ENCODE measurements around the gene SMU1. TPM values are rescaled to one million over a fixed set of nuclear protein-coding genes. Genes with fewer than 3 reads are reported as not detected.

SMU1 gene
- total and polyA plus RNA-seq, 2 of the 13 experiments (the other 11 are each of a cell fraction or from before 2014, with no cell fraction given), result 12.9 to 36.6 TPM

DNA sequence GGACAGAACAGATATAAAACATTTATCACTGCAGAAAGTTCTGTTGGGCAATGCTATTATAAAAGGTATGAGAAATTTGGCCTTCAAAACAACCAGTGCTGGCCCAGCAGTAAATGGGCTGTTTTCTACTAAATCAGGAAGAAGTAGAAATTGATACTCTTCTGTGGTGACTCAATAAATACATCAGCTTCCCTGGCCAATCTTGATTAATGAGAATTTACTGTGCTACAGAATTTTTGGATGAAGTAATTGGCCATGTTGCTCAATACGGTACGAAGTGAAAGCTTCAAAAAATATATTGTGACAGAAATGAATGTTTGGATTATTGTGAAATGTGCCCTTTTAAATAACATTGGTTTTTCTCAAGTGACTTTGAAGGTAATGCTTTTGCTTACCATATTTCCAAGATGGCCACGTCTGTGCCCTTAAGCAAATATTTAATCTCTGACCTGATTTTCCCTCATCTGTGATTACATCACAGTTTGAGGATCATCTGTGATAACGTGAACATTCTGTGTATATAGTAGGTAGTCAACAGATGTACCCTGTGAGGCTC lies 47.2 kb downstream of the SMU1 start (continued):
- TF ChIP-seq, protein P1, sequence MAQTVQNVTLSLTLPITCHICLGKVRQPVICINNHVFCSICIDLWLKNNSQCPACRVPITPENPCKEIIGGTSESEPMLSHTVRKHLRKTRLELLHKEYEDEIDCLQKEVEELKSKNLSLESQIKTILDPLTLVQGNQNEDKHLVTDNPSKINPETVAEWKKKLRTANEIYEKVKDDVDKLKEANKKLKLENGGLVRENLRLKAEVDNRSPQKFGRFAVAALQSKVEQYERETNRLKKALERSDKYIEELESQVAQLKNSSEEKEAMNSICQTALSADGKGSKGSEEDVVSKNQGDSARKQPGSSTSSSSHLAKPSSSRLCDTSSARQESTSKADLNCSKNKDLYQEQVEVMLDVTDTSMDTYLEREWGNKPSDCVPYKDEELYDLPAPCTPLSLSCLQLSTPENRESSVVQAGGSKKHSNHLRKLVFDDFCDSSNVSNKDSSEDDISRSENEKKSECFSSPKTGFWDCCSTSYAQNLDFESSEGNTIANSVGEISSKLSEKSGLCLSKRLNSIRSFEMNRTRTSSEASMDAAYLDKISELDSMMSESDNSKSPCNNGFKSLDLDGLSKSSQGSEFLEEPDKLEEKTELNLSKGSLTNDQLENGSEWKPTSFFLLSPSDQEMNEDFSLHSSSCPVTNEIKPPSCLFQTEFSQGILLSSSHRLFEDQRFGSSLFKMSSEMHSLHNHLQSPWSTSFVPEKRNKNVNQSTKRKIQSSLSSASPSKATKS (CRISPR knock-in tag; IDR thresholded peaks at IDR 0.05), result no peak
- TF ChIP-seq SMAD9 (CRISPR knock-in tag; IDR thresholded peaks at IDR 0.05) (no peak), ZNF775 (CRISPR knock-in tag; IDR thresholded peaks at IDR 0.05; ENCODE audit: borderline replicate concordance) (no peak), HOXA9 (CRISPR knock-in tag; IDR thresholded peaks at IDR 0.05; ENCODE audit: borderline replicate concordance) (no peak), ZNF557 (CRISPR knock-in tag; IDR thresholded peaks at IDR 0.05) (no peak), SALL1 (CRISPR knock-in tag; IDR thresholded peaks at IDR 0.05) (no peak)
- TF ChIP-seq, protein P2, sequence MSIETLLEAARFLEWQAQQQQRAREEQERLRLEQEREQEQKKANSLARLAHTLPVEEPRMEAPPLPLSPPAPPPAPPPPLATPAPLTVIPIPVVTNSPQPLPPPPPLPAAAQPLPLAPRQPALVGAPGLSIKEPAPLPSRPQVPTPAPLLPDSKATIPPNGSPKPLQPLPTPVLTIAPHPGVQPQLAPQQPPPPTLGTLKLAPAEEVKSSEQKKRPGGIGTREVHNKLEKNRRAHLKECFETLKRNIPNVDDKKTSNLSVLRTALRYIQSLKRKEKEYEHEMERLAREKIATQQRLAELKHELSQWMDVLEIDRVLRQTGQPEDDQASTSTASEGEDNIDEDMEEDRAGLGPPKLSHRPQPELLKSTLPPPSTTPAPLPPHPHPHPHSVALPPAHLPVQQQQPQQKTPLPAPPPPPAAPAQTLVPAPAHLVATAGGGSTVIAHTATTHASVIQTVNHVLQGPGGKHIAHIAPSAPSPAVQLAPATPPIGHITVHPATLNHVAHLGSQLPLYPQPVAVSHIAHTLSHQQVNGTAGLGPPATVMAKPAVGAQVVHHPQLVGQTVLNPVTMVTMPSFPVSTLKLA (IDR thresholded peaks at IDR 0.05), result no peak
- TF ChIP-seq, protein P3, sequence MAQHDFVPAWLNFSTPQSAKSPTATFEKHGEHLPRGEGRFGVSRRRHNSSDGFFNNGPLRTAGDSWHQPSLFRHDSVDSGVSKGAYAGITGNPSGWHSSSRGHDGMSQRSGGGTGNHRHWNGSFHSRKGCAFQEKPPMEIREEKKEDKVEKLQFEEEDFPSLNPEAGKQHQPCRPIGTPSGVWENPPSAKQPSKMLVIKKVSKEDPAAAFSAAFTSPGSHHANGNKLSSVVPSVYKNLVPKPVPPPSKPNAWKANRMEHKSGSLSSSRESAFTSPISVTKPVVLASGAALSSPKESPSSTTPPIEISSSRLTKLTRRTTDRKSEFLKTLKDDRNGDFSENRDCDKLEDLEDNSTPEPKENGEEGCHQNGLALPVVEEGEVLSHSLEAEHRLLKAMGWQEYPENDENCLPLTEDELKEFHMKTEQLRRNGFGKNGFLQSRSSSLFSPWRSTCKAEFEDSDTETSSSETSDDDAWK (CRISPR knock-in tag; IDR thresholded peaks at IDR 0.05), result no peak
- TF ChIP-seq, protein P4, sequence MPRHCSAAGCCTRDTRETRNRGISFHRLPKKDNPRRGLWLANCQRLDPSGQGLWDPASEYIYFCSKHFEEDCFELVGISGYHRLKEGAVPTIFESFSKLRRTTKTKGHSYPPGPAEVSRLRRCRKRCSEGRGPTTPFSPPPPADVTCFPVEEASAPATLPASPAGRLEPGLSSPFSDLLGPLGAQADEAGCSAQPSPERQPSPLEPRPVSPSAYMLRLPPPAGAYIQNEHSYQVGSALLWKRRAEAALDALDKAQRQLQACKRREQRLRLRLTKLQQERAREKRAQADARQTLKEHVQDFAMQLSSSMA (CRISPR knock-in tag; IDR thresholded peaks at IDR 0.05), result no peak
- TF ChIP-seq, protein P5, sequence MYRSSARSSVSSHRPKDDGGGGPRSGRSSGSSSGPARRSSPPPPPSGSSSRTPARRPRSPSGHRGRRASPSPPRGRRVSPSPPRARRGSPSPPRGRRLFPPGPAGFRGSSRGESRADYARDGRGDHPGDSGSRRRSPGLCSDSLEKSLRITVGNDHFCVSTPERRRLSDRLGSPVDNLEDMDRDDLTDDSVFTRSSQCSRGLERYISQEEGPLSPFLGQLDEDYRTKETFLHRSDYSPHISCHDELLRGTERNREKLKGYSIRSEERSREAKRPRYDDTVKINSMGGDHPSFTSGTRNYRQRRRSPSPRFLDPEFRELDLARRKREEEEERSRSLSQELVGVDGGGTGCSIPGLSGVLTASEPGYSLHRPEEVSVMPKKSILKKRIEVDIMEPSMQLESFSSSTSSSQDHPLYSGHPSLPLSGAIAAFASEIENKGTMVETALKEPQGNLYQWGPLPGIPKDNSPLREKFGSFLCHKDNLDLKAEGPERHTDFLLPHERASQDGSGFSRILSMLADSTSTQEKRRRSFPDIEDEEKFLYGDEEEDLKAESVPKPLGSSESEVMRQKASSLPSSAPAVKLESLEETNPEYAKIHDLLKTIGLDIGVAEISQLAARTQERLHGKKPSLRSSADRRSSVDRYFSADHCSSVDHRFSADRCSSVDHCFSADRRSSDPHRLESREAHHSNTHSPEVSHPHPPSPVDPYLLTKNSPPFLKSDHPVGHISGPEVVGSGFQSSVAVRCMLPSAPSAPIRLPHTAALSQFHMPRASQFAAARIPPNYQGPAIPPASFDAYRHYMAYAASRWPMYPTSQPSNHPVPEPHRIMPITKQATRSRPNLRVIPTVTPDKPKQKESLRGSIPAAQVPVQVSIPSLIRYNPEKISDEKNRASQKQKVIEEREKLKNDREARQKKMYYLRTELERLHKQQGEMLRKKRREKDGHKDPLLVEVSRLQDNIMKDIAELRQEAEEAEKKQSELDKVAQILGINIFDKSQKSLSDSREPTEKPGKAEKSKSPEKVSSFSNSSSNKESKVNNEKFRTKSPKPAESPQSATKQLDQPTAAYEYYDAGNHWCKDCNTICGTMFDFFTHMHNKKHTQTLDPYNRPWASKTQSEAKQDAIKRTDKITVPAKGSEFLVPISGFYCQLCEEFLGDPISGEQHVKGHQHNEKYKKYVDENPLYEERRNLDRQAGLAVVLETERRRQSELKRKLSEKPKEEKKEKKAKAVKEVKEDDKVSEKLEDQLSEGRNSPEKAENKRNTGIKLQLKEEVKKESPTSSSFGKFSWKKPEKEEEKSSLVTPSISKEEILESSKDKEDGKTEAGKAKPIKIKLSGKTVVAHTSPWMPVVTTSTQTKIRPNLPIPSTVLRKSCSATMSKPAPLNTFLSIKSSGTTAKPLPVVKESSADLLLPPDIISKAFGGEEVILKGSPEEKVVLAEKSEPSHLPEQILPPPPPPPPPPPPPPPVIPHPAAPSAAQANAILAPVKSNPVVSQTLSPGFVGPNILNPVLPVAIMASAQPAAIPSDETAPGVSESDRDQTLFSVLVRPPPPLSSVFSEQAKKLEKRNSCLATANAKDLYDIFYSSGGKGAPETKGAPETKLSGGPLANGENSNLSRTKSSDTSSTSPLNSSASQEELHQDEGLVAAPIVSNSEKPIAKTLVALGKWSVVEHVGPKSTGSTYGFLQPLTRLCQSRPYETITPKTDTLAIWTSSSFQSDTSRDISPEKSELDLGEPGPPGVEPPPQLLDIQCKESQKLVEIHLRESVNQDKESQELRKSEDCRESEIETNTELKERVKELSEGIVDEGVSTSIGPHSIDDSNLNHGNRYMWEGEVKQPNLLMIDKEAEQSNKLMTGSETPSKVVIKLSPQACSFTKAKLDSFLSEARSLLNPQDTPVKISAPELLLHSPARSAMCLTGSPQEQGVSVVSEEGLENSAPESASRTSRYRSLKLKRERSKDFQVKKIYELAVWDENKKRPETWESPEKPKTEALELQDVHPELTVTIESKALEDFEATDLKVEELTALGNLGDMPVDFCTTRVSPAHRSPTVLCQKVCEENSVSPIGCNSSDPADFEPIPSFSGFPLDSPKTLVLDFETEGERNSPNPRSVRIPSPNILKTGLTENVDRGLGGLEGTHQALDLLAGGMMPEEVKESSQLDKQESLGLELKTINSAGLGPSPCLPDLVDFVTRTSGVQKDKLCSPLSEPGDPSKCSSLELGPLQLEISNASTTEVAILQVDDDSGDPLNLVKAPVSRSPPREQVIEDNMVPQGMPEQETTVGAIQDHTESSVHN (CRISPR knock-in tag; IDR thresholded peaks at IDR 0.05), result no peak
